K562 treated with DMSO at 1 percent for 24 hours (cell line): Measurements from ENCODE around the gene ZNF382. TPM values are rescaled to one million over a fixed set of nuclear protein-coding genes. Genes with fewer than 3 reads are reported as not detected.

Source experiments
- total RNA-seq: library from RNA; unstranded; fragments of 300-600 nt; gene quantifications from 2 replicates; pipeline ENCODE4 v1.2.3, GENCODE V29; 2022; ENCODE audit warnings: low read depth; ENCODE audit not compliant: insufficient read depth

Gene ZNF382
- 0.14 TPM in 1 of 2 replicates, not detected in the other for total RNA-seq

DNA sequence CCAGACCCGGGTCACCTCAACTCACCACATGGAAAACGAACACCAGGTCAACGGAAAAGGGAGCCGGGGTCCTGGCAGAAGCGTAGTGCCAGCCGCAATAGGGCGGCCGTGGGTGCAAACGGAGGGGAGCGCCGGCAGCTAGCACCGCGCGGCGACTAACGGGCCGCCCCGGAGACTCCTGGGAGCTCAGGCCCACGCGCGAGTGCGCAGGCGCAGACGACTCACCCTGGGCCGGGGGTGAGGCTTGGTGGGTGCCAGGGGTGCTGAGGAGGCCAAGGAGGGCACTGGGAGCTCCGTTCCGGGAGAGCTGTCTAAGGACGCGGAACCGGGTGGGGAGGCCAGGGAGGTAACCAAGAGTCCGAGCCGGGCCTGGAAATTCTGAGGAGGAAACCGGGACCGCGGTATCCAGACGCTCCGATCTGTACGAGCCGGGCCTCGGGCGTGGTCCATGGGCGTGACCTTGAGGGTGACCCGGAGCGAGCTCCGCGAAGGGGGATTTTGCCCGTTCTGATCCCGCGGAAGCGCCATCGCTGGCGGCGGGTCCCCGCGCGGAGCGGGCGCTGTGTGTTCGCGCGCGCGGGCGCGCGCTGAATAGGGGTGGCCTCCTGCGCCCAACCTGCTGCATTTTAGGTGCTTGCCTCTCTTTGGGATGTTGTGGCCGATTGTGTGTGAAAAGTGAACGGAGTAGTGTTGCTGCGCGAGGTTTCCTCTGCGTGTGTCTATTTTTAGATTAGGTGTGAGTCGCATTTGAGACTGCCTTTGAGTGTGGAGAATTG lies at the start of gene ZNF382:
Gene ZNF382 (plus strand): TSS at position 213 of the 776 bp plus-strand sequence. CDS start 4,602 bp downstream, outside the sequence.

DNA sequence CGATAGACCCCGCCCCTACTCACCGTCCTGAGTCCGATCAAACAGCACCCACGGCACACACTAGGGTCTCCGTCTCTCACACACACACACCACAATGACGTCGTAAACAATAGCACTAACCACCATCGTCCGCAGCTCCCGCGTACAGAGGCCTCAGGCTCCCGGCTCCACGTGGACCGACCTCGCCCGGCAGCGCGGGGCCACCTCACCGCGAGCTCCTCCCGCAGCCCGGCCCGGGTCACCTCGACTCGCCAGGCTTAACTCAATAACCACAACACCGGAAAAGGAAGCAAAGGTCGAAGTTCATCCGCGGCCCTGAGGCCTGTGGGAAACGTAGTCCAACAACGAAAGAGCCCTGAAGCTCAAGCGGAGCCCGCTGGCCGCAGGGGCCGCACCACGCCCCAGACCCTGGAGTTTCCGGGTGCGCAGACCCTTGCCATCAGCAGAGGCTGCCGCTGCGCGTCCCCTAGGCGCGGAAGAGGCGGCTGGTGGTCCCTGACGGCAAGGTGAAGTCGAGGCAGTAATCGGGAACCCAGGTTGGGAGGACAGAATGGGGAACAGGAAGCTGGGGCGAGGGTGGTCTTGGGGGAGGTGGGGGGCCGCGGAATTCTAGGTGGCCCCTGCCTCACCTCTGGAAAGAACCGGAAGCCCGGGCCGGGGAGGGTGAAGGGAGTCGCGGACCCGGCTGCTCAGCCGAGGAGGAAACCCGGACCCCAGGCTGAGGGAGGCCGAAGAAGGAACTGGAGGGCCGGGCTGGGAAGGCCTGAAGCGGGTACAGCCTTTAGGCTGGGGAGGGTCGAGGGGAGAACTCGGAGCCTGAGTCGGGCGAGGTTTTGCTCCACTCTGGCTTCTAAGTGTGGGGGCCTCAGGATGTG lies 31.9 kb upstream of the ZNF382 start, which contains the start of gene ZNF529:
Gene ZNF529 (minus strand): TSS at position 273 of the 875 bp plus-strand sequence. CDS start 946 bp downstream, outside the sequence.

Other genes with a start within 250 kb of the ZNF382 start
- 0.13 and 0.38 TPM in 2 replicates for gene ZFP14, start 226.1 kb upstream of the ZNF382 start, total RNA-seq
- 1.0 and 1.3 TPM in 2 replicates for gene ZFP82, start 186.7 kb upstream of the ZNF382 start, total RNA-seq
- 3.2 and 3.5 TPM in 2 replicates for gene ZNF566, start 115.8 kb upstream of the ZNF382 start, total RNA-seq
- 1.6 and 2.0 TPM in 2 replicates for gene ZNF260, start 77.0 kb upstream of the ZNF382 start, total RNA-seq
- 1.0 and 2.0 TPM in 2 replicates for gene ZNF529, start 32.0 kb upstream of the ZNF382 start, total RNA-seq
- 1.5 and 3.1 TPM in 2 replicates for gene ZNF461, start 61.5 kb downstream of the ZNF382 start, total RNA-seq
- 1.8 and 2.3 TPM in 2 replicates for gene ZNF567, start 82.3 kb downstream of the ZNF382 start, total RNA-seq
- gene ZNF850, start 167.5 kb downstream of the ZNF382 start, total RNA-seq: 0.90 and 2.7 TPM in 2 replicates
- 0.64 and 2.1 TPM in 2 replicates for gene ZNF790, start 233.1 kb downstream of the ZNF382 start, total RNA-seq
- 0.21 and 1.3 TPM in 2 replicates for gene ZNF345, start 245.6 kb downstream of the ZNF382 start, total RNA-seq